ENCODE results near the gene ROBO3. TPM values are rescaled to one million over a fixed set of nuclear protein-coding genes. Genes with fewer than 3 reads are reported as not detected.

The ROBO3 gene
- total and polyA plus RNA-seq, 2 donors (not counting 3 experiments of a cell fraction or from before 2014, with no cell fraction given): 27.1 to 65.4 TPM

- Histone ChIP-seq H4K20me1 (replicated peaks; ENCODE audit: control insufficient read depth, extremely low read depth, insufficient read depth, low read length) (no peaks in the 10 kb centered on the region), H3K36me3 (ENCODE audit: control insufficient read depth in 2 of 2, extremely low read depth in 1 of 2, insufficient read depth in 2 of 2, low read length in 2 of 2) (no peaks in the 10 kb centered on the region), H3K27me3 (ENCODE audit: control insufficient read depth in 2 of 2, insufficient read depth in 2 of 2, low read length in 2 of 2) (peaks cover 84 to 99% of the 10 kb centered on the region in 2 experiments), H3K4me3 (replicated peaks in 1 of 3; ENCODE audit: insufficient read depth in 1 of 3, low read depth in 1 of 3, low read length in 3 of 3) (no peak overlapping the region), H3K9me1 (replicated peaks; ENCODE audit: control insufficient read depth, extremely low read depth, insufficient read depth, low read length) (no peaks in the 10 kb centered on the region), H3K79me2 (ENCODE audit: control insufficient read depth, insufficient read depth, low read length) (no peaks in the 10 kb centered on the region), H3K9ac (replicated peaks; ENCODE audit: extremely low read depth, insufficient read depth, low read length) (no peak overlapping the region), H3K27ac (ENCODE audit: insufficient read depth, low read depth, low read length) (no peak overlapping the region), H3K4me1 (ENCODE audit: control insufficient read depth, extremely low read depth, insufficient read depth, low read length) (no peaks in the 10 kb centered on the region), H3K4me2 (ENCODE audit: insufficient read depth, low read length) (no peak overlapping the region), H2AFZ (ENCODE audit: low read depth, low read length) (no peak overlapping the region), H3K9me3 (replicated peaks; ENCODE audit: control insufficient read depth, insufficient read depth, low read length) (no peaks in the 10 kb centered on the region)
- POLR2A ChIA-PET: no interaction called here
- dilution Hi-C loops (cut with MboI; ENCODE audit: extremely low pct_ligation_motif_present, low sequenced_read_pairs): no loop called here
- no peak for DNase-seq (ENCODE audit: low read depth, low spot score)
- CTCF ChIA-PET: interaction anchor here (0.7 to 5.1 kb wide), 5 partner anchors 8 to 200 kb away, joined by 3 to 26 read pairs (median 4); no protein-coding TSS in a partner anchor
- no peak for FAIRE-seq
- BruUV-seq (replicated peaks): no TSS peak
- no peak for TF ChIP-seq EZH2 (IDR thresholded peaks at IDR 0.05; ENCODE audit: borderline replicate concordance, low read depth, low read length, severe bottlenecking)
- TF ChIP-seq, protein P1, sequence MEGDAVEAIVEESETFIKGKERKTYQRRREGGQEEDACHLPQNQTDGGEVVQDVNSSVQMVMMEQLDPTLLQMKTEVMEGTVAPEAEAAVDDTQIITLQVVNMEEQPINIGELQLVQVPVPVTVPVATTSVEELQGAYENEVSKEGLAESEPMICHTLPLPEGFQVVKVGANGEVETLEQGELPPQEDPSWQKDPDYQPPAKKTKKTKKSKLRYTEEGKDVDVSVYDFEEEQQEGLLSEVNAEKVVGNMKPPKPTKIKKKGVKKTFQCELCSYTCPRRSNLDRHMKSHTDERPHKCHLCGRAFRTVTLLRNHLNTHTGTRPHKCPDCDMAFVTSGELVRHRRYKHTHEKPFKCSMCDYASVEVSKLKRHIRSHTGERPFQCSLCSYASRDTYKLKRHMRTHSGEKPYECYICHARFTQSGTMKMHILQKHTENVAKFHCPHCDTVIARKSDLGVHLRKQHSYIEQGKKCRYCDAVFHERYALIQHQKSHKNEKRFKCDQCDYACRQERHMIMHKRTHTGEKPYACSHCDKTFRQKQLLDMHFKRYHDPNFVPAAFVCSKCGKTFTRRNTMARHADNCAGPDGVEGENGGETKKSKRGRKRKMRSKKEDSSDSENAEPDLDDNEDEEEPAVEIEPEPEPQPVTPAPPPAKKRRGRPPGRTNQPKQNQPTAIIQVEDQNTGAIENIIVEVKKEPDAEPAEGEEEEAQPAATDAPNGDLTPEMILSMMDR (IDR thresholded peaks at IDR 0.05; ENCODE audit: extremely low read depth in 1 of 2, insufficient read depth in 1 of 2, low read depth in 1 of 2, low read length in 2 of 2): no peak
- intact Hi-C loops (cut with micrococcal nuclease): no loop called here
Observed at GRCh38 chr11:124844664-124845079, 20.6 kb upstream of the ROBO3 start.

- TF ChIP-seq EZH2 (IDR thresholded peaks at IDR 0.05; ENCODE audit: borderline replicate concordance, low read depth, low read length, severe bottlenecking) (no peak), POLR2AphosphoS5 (IDR thresholded peaks at IDR 0.05; ENCODE audit: insufficient read depth, low read depth, low read length) (no peak), FOS (IDR thresholded peaks at IDR 0.05; ENCODE audit: borderline replicate concordance, insufficient read depth, low read length) (no peak), MAX (IDR thresholded peaks at IDR 0.05; ENCODE audit: insufficient read depth, insufficient read length) (no peak), GATA2 (IDR thresholded peaks at IDR 0.05; ENCODE audit: insufficient read depth, insufficient read length, low read depth, low read length) (no peak), POLR2A (IDR thresholded peaks at IDR 0.05; ENCODE audit: low read depth, low read length) (no peak)
- TF ChIP-seq, protein P1 (IDR thresholded peaks at IDR 0.05; ENCODE audit: extremely low read depth in 1 of 2, insufficient read depth in 1 of 2, low read depth in 1 of 2, low read length in 2 of 2): no peak
- no peaks in the 10 kb centered on the region for H3K79me2 ChIP-seq (ENCODE audit: control insufficient read depth, insufficient read depth, low read length)
- H3K4me2 ChIP-seq (ENCODE audit: insufficient read depth, low read length): no peak overlapping the region
- no peaks in the 10 kb centered on the region for H3K9me3 ChIP-seq (replicated peaks; ENCODE audit: control insufficient read depth, insufficient read depth, low read length)
- no peak overlapping the region for H2AFZ ChIP-seq (ENCODE audit: low read depth, low read length)
- no peaks in the 10 kb centered on the region for H4K20me1 ChIP-seq (replicated peaks; ENCODE audit: control insufficient read depth, extremely low read depth, insufficient read depth, low read length)
- no TSS peak for BruUV-seq (replicated peaks)
- POLR2A ChIA-PET: no interaction called here
- FAIRE-seq (no peak), DNase-seq (ENCODE audit: low read depth, low spot score) (no peak)
- H3K4me1 ChIP-seq (ENCODE audit: control insufficient read depth, extremely low read depth, insufficient read depth, low read length): no peaks in the 10 kb centered on the region
- intact Hi-C loops (cut with micrococcal nuclease): no loop called here
- H3K4me3 ChIP-seq (replicated peaks in 1 of 3; ENCODE audit: insufficient read depth in 1 of 3, low read depth in 1 of 3, low read length in 3 of 3): no peak overlapping the region
- H3K9me1 ChIP-seq (replicated peaks; ENCODE audit: control insufficient read depth, extremely low read depth, insufficient read depth, low read length): no peaks in the 10 kb centered on the region
- CTCF ChIA-PET: interaction anchor here (0.9 to 2.7 kb wide), 3 partner anchors 10 to 213 kb away, joined by 3 to 13 read pairs (median 5); partner anchors contain the start of gene ROBO3
- no peaks in the 10 kb centered on the region for H3K36me3 ChIP-seq (ENCODE audit: control insufficient read depth in 2 of 2, extremely low read depth in 1 of 2, insufficient read depth in 2 of 2, low read length in 2 of 2)
- H3K27me3 ChIP-seq (ENCODE audit: control insufficient read depth in 2 of 2, insufficient read depth in 2 of 2, low read length in 2 of 2): peaks cover 81 to 99% of the 10 kb centered on the region in 2 experiments
- dilution Hi-C loops (cut with MboI; ENCODE audit: extremely low pct_ligation_motif_present, low sequenced_read_pairs): no loop called here
- H3K9ac ChIP-seq (replicated peaks; ENCODE audit: extremely low read depth, insufficient read depth, low read length): no peak overlapping the region
- H3K27ac ChIP-seq (ENCODE audit: insufficient read depth, low read depth, low read length): no peak overlapping the region
Observed at GRCh38 chr11:124846070-124846673, 19.1 kb upstream of the ROBO3 start.
